ENCODE data around the gene TTLL13. TPM values are rescaled to one million over a fixed set of nuclear protein-coding genes. Genes with fewer than 3 reads are reported as not detected.

Gene TTLL13
- total and polyA plus RNA-seq, 2 of the 4 experiments (the other 2 are of a cell fraction) = 0.10 TPM; not detected in 1

- H4K20me1 ChIP-seq (ENCODE audit: insufficient read depth, low read length) = no peaks in the 10 kb centered on the region
- no peaks in the 10 kb centered on the region for H3K79me1 ChIP-seq (ENCODE audit: low read depth in 1 of 2, low read length in 2 of 2)
- H2AFZ ChIP-seq (replicated peaks; ENCODE audit: low read length, poor library complexity) = no peak overlapping the region
- WGBS, 2 experiments (ENCODE audit: extremely low coverage in 2 of 2, insufficient read length in 1 of 2) = no CpG with 5 or more reads among the region's 4 CpGs
- intact Hi-C loops (cut with micrococcal nuclease) = no loop called here
- H3K23ac ChIP-seq (ENCODE audit: low read depth, low read length) = no peak overlapping the region
- in situ Hi-C loops (cut with MboI; ENCODE audit: low sequenced_read_pairs) = no loop called here
- no peak overlapping the region for H3K14ac ChIP-seq (replicated peaks; ENCODE audit: low read depth, low read length)
- H3K9me3 ChIP-seq (ENCODE audit: control insufficient read depth, insufficient read depth, low read length) = no peaks in the 10 kb centered on the region
- no peak for ATAC-seq (ENCODE audit: low read depth)
- no peak overlapping the region for H3K9ac ChIP-seq (ENCODE audit: low read depth, low read length)
- no peak overlapping the region for H2BK20ac ChIP-seq (ENCODE audit: low read depth, low read length)
- ChIA-PET POLR2A (ENCODE audit: unreplicated experiment) (no interaction called here), CTCF (no interaction called here)
- H3K4me1 ChIP-seq (ENCODE audit: control insufficient read depth, insufficient read depth, low read length) = peaks cover 2% of the 10 kb centered on the region; the same call in 1 of the 2 replicates
- no TSS peak for BruUV-seq (replicated peaks)
- no peaks in the 10 kb centered on the region for H3K36me3 ChIP-seq (ENCODE audit: control insufficient read depth, insufficient read depth, low read length)
- H3K56ac ChIP-seq (ENCODE audit: extremely low read depth, insufficient read depth, low read length) = no peak overlapping the region
- H3K4ac ChIP-seq (ENCODE audit: low read depth, low read length) = no peak overlapping the region
- no peak for DNase-seq
- no peak overlapping the region for H4K8ac ChIP-seq (ENCODE audit: low read depth in 2 of 2, low read length in 2 of 2)
- H3K4me2 ChIP-seq (ENCODE audit: low read depth, low read length) = no peak overlapping the region
- no peak overlapping the region for H2BK120ac ChIP-seq (ENCODE audit: low read depth, low read length)
- H3K9me1 ChIP-seq (ENCODE audit: insufficient read depth, low read length) = no peaks in the 10 kb centered on the region
- H3K18ac ChIP-seq (ENCODE audit: low read depth, low read length) = no peak overlapping the region
- H2BK15ac ChIP-seq (ENCODE audit: low read depth, low read length) = no peak overlapping the region
- no peak overlapping the region for H3K27ac ChIP-seq (ENCODE audit: insufficient read depth, low read length)
- no peak overlapping the region for H4K5ac ChIP-seq (ENCODE audit: low read depth, low read length)
- H2AK9ac ChIP-seq (replicated peaks; ENCODE audit: low read depth, low read length, poor library complexity) = no peak overlapping the region
- dilution Hi-C loops (cut with HindIII; ENCODE audit: low sequenced_read_pairs, unreplicated experiment) = no loop called here
- H3K4me3 ChIP-seq (ENCODE audit: insufficient read depth, low read depth, low read length) = no peak overlapping the region
- H4K91ac ChIP-seq (ENCODE audit: insufficient read depth, low read depth, low read length) = no peak overlapping the region
- no peaks in the 10 kb centered on the region; the same call in 1 of the 2 replicates for H3K27me3 ChIP-seq (ENCODE audit: control insufficient read depth, insufficient read depth, low read length)
- H2AK5ac ChIP-seq (ENCODE audit: low read depth, low read length) = no peak overlapping the region
- H2BK5ac ChIP-seq (ENCODE audit: low read depth, low read length, poor library complexity, severe bottlenecking) = no peak overlapping the region
- TF ChIP-seq FOS (IDR thresholded peaks at IDR 0.05; ENCODE audit: low read depth, low read length) (no peak), MAFK (IDR thresholded peaks at IDR 0.05; ENCODE audit: low read depth, low read length) (no peak), CHD1 (IDR thresholded peaks at IDR 0.05; ENCODE audit: low read depth, low read length) (no peak), USF2 (IDR thresholded peaks at IDR 0.05; ENCODE audit: low read depth, low read length) (no peak), NFE2L2 (IDR thresholded peaks at IDR 0.05; ENCODE audit: low read depth, low read length) (no peak), POLR2A (IDR thresholded peaks at IDR 0.05; ENCODE audit: low read depth, low read length) (no peak), RCOR1 (IDR thresholded peaks at IDR 0.05; ENCODE audit: insufficient replicate concordance, low read length) (no peak), SMC3 (IDR thresholded peaks at IDR 0.05; ENCODE audit: low read depth, low read length) (no peak), CEBPB (IDR thresholded peaks at IDR 0.05; ENCODE audit: low read depth, low read length) (no peak), MXI1 (IDR thresholded peaks at IDR 0.05; ENCODE audit: borderline replicate concordance, low read depth, low read length) (no peak), CTCF (conservative IDR thresholded peaks at IDR 0.05; ENCODE audit: low read depth, low read length) (no peak), ELK1 (IDR thresholded peaks at IDR 0.05; ENCODE audit: borderline replicate concordance, low read depth, low read length) (no peak), RAD21 (IDR thresholded peaks at IDR 0.05; ENCODE audit: low read length) (no peak), BHLHE40 (IDR thresholded peaks at IDR 0.05; ENCODE audit: low read depth, low read length) (no peak), RFX5 (IDR thresholded peaks at IDR 0.05; ENCODE audit: low read depth, low read length) (no peak), MAZ (IDR thresholded peaks at IDR 0.05; ENCODE audit: borderline replicate concordance, low read depth, low read length) (no peak)
These were observed 47.7 kb downstream of the TTLL13 start for GRCh38 chr15:90297021-90297420.

Measured in IMR-90 (cell line).